HG02870 (cell line): Measurements from ENCODE around the gene WDR53.
"Not testable (repeated sequence)": the region's sequence is repeated elsewhere in the genome, so short reads cannot be mapped to it uniquely, and the experiment has no call there.

ENCODE experiments used
- ATAC-seq: cut with Tn5 transposase; IDR thresholded peaks from one replicate; pipeline ENCODE4 v1.9.1; 2021; ENCODE audit warnings: mild to moderate bottlenecking, moderate library complexity; ENCODE audit not compliant: unreplicated experiment

WDR53 gene

DNA sequence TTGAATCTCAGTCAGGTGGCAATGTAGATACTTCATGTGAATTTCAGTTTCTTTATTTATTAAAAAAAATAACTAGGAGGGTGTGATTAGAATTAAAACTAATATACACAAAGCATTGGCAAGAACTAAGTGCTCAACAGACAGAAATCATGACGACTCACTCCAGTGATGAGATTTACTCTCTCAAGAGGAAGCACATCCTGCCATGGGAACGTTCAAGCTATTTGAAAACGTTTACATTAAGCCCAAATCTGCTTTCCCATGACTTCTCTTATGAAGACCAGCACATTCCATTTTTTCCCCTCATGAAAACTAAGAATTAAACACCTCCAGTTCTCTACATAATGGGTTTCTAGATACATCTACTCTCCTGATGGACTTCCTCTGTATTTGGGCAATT, 8.5 kb downstream of the WDR53 start:
- ATAC-seq: no peak

DNA sequence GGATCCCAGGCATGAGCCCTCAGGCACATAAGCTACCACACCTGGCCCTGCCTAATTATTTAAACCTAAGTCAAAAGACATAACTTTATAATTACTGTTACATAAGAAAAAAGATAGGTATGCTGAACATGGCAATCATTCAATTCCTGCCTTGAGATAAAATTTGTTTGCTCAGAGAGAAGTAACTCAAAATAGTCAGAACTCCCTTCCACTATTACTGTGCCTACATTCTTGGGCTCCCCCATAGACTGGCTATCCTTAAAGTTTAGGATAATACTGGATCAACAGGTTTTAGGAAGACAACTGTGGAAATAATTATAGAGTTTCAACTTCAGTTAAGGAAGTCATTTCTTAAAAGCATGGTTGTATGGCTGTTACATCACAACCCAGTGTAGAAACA, 9.9 kb downstream of the WDR53 start:
- ATAC-seq: no peak

DNA sequence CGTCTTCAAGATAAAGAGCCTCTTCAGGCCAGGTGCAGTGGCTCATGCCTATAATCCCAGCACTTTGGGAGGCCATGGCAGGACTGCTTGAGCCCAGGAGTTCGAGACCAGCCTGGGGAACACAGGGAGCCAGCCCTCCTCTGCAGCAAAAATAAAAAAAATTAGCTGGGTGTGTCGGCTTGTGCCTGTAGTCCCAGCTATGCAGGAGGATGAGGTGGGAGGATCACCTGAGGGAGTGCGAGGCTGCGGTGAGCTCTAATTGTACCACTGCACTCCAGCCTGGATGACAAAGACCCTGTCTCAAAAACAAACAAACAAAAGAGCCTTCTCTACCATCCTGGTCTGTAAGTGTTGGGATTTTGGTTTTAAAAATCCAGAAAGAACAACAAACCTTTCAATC, 11.1 kb downstream of the WDR53 start:
- no peak for ATAC-seq

DNA sequence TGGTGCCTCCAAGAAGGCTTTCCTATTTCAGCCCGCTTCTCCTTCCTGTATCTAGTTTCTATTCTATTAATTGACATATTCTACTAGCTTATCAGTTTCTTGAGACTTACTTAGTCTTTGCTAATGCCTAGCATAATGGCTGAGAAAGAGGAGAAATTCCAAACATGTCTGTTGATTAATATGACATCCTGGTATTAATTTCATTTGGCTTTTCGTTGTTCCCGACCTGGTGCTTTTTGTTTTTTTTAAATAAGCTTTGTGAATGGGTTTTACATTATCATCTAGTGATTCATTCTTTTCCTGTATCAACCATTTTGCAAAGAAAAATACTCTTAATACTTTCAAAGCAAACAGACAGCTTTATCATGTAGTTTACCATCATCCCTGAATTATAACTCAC, 13.1 kb downstream of the WDR53 start:
- ATAC-seq: no peak

DNA sequence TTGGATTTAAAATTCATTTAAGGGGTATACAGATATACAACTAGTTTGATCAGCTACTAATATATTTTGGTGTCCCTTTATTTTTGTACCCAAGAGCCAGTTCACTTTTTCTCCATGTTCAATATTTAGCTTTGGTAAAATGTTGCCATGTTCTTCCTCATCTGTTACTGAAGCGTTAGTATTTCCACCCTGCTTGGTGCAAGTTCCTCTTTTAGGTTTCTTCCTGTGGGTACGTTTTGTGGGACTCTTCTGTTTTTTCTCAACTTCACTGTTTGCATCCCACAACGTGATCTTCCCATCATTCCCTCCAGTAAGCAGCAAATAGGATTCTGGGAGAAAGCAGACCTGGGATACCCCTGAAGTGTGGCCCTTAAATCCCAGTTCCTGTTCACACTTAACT, 14.1 kb downstream of the WDR53 start:
- ATAC-seq: no peak

DNA sequence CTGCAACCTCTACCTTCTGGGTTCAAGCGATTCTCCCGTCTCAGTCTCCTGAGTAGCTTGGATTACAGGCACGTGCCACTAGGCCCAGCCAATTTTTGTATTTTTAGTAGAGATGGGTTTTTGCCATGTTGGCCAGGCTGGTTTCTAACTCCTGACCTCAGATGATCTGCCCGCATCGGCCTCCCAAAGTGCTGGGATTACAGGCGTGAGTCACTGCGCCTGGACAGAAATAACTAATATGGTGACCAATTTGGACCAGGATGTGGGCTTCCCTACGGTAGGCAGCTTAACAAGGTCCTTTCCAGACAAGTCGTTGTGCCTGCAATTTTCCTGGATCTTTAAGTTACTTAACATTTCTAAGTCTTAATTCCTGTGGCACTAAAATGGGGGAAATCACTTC, 14.8 kb downstream of the WDR53 start:
- no peak for ATAC-seq

DNA sequence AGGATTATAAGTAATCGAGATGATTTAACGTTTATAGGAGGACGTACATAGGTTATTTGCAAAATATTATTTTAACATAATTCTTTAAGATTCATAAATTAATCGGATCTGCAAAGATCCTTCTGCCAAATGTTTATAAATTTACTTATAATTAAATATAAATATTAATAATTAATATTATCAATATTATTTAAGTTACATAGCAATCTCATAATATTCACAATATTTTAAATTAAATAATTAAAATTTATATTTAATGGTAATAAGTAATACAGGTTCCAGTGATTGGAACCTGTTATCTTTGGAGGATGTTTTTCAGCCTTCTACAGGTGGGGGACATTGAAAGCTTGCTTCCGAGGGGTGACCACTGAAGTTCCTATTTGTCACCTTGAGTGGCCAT, 16.1 kb downstream of the WDR53 start:
- ATAC-seq: no peak

DNA sequence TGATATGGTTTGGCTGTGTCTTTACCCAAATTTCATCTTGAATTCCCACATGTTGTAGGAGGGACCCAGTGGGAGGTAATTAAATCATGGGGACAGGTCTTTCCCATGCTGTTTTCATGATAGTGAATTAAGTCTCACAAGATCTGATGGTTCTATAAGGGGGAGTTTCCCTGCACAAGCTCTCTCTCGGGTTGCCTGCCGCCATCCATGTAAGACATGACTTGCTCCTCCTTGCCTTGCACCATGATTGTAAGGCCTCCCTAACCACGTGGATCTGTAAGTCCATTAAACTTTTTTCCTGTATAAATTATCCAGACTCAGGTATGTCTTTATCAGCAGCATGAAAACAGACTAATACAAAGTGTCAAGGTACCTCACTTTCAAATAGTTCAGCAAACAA, 18.2 kb downstream of the WDR53 start:
- not testable (repeated sequence) for ATAC-seq

DNA sequence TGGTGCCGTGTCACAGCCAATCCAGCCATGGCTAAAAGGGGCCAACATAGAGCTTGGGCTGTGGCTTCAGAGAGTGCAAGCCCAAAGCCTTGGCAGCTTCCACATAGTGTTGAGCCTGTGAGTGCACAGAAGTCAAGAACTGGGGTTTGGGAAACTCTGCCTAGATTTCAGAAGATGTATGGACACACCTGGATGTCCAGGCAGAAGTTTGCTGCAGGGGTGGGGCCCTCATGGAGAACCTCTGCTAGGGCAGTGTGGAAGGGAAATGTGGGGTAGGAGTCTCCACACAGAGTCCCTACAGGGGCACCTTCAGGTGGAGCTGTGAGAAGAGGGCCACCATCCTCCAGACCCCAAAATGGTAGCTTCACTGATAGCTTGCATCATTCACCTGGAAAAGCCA, 19.0 kb downstream of the WDR53 start:
- not testable (repeated sequence) for ATAC-seq

DNA sequence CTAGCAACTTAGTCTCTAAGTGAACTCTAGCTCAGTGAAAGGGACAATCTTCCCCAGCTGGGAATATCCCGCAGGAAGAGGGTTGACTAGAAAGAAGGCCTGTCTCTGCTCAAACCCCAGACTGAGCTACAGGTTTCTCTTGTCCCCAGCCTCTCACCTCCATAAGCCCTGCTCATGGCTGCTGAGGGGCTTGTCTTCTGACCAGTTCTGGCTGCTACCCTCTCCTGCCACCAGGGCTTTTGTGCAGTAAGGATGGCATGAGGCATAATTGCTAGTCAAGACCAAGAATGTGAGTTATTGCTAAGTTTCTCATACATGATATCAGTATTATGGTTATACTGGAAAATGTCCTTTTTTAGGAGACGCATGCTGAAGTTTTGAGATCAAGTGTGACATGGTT, 21.3 kb downstream of the WDR53 start:
- no peak for ATAC-seq

DNA sequence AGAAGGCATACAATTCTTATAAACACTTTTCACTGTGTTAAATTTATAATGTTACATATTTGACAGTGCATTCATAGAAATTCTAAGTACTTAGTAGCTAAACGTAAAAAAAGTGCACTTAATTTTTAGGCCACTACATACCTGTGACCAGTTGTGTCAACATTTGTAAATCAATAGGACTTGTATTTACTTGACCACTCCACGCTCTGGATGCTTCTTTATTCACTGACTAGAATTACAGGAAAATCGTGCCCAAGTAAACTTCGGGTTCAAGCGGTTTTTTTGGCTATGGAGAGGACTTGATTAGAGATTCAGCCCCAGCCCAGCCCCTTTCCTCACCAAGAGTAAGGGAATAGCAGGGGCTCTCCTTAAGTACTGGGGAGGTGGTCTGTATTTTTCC, 21.8 kb downstream of the WDR53 start:
- no peak for ATAC-seq

DNA sequence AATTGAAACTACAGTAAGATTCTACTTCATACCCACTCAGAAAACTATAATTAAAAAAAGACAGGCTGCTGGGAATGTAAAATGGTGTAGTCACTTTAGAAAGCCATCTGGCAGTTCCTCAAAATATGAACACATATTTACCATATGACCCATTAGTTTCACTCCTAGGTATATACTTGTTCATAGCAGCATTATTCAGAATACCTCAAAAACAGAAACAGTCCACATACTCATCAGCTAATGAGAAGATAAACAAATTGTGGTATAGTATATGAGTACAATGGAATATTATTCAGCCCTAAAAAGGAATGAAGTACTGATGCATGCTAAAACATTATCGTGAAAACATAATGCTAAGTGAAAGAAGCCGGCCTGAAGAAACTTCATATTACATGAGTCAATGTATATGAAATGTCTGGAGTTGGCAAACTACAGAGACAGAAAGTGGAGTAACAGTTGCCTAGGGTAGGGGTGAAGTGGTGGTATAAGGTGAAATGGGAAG, 23.8 kb downstream of the WDR53 start:
- no peak for ATAC-seq

DNA sequence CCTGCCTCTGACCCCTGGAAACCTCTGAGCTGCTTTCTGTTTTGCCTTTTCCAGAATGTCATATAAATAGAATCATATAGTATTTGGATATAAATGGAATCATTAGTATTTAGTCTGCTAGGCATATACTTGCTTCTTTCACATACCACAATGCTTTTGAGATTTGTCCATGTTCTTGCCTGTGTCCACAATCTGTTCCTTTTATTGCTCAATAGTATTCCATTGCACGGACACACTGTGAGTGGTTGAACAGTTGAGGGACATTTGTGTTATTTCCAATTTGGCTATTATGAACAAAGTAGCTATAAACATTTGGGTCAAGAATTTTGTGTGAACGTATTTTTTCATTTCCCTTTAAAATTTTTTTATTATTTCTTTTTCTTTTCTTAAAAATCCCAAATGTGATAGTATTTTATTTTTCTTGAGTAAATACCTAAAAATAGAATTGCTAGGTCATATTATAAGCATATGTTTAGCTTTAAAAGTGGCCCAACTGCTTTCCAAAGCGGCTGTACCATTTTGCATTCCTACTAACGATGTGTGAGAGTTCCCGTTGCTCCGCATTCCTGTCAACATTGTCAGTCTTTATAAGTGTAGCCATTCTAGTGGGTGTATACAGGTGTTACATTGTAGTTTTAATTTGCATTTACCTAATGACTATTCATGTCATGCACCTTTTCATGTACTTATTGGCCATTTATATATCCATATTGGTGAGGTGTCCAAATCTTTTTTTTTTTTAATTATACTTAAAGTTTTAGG, 26.5 kb downstream of the WDR53 start:
- no peak for ATAC-seq

DNA sequence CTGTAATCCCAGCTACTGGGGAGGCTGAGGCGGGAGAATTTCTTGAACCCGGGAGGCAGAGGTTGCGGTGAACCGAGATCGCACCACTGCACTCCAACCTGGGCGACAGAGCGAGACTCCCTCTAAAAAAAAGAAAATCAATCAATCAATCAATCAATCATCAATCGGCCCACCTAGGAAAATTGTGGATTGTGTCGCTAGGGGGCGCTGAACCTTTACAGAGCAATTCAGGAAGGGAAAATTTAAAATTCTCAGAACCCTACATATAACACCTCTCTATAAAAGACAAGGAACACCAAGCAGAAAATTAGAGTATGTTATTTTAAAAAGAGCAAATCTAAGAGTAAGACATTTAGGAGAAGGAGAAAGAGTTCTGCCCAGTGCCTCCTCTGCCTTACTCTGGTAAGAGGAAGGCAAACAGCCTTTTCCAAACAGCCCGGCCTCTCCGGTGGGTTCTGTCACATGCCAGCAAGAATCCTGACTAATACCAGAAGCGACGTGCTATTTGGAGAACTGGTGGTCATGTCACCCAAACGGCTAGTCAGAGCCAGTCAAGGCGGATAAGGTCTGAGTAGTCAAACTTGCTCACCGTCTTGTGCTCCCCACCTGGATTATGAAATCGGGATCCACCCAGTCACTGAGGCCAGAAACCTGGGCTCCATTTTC, 30.9 kb downstream of the WDR53 start:
- no peak for ATAC-seq

DNA sequence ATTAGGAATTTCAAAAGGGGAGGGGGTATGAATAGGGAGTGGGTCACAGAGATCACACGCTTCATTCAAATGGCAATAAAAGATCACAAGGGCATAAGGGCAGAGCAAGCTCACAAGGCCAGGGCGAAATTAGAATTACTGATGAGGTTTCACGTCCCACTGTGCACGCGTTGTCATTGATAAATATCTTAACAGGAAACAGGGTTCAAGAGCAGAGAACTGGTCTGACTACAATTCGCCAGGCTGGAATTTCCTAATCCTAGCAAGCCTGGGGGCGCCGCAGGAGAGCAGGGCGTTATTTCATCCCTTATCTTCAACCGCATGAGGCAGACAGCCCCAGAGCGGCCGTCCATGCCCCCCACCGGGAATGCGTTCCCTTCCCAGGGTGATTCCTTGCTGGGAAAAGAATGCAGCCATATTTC, 35.1 kb downstream of the WDR53 start:
- no peak for ATAC-seq

DNA sequence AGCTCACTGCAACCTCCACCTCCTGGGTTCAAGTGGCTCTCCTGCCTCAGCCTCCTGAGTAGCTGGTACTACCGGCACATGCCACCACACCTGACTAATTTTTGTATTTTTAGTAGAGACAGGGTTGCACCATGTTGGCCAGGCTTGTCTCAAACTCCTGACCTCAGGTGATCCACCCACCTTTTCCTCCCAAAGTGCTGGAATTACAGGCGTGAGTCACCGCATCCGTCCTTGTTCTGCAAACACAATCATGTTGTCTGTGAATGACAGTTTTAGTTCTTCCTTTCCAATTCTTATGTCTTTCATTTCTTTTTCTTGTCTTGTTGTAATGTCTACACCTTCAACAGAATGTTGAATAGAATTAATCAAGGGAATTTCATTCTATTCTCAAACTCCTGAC, 36.9 kb downstream of the WDR53 start:
- ATAC-seq: no peak

DNA sequence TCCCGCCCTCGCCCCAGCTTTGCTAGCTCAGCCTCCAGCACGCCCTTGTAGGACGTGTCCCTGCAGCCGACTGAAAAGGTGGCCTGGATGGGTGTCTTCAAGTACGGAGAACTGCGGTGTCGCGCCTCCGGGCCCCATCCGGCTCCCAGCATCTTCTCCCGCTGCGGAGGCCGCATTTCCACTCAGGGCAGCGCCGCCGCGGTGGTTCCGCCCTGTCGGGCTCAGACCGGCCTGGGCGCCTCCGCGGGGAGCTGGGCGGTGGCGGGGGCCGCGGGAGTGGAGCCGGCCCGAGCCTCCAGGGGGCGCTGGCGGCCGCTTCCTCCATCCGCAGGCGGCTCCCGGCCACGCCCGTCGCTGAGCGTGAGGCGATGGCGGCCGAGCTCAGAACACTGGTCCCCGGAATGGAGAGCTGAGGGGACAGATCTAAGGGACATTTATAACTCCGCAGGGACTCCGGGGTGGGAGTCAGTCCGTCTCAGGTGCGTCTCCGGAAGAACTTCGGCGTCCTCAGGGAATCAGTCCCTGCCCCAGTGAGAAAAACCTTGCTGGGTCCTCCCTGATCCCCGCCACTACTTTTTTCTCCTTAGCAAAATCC, 39.6 kb downstream of the WDR53 start:
- peak; percentile 59 for ATAC-seq

DNA sequence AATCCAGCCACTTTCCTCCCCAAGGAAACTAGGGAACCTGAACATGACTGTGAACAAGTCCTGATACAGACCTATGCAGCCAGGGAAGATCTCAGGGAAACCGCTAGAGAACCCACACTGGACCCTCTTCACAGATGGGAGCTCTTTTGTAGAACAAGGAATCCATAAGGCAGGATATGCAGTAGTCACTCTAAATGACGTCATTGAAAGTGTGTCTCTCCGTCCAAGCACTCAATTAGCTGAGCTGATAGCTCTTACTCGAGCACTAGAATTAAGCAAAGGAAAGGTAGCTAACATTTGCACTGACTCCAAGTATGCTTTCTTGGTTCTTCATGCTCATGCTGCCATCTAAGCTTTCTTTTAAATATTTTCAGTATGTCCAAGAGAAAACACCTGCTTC, 43.2 kb downstream of the WDR53 start:
- no peak for ATAC-seq

DNA sequence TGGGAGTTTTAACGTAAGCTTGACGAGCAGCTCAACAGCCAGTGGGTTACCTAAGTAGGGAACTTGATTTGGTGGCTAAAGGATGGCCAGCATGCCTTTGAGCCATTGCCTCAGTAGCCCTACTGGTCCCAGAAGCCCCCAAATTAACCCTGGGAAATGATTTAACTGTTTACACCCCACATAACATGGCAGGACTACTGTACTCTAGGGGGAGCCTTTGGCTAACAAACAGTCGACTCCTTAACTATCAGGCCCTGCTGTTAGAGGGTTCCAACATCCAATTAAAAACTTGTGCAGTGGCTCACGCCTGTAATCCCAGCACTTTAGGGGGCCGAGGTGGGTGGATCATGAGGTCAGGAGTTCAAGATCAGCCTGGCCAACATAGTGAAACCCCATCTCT, 43.8 kb downstream of the WDR53 start:
- no peak for ATAC-seq

DNA sequence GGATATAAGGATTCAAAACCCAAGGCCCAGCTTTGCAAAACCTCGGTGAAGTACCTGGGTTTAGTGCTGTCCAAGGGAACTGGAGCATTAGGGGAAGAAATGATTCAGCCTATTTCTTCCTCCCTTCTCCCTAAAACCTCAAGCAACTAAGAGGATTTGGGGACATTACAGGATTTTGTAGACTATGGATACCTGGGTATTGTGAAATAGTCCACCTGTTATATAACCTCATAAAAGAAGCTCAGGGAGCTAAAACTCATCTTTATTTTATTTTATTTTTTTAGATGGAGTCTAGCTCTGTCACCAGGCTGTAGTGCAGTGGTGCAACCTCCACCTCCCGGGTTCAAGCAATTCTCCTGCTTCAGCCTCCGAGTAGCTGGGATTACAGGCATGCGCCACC, 44.5 kb downstream of the WDR53 start:
- ATAC-seq: no peak

DNA sequence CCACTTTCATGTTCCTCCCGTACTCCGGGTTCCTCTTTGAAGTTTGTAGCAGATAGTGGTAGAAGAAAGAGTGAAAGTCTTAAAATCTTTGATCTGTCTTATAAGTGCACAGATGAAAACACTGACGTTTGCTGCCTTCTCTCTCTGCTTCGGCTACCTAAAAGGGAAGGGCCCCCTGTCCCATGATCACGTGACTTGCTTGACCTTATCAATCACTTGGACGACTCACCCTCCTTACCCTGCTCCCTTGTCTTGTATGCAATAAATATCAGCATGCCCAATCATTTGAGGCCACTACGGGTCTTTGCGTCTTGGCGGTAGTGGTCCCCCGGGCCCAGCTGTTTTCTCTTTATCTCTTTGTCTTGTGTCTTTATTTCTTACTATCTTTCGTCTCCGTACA, 47.1 kb downstream of the WDR53 start:
- not testable (repeated sequence) for ATAC-seq

DNA sequence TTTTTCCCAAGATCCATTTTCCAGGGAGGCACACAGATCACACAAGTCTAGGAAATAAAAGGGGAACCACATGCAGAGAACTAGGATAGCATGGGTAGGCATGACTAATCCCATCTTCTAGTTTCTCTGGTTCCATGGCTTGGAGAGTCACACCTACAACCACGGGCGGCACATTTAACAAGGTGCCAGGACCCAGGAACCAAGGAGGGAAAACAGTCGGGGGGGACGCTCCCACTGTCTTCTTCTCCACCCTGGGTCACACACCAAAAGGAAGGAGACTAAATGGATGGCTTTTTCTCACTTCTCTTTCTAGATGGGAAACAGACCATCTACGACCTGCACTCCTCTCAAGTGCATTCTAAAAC, 48.7 kb downstream of the WDR53 start:
- ATAC-seq: no peak
